Stimulated activated CD8-positive, alpha-beta memory T cell treated with anti-CD3 and anti-CD28 coated beads, Interleukin-12 subunit alpha, Interleukin-12 subunit beta, amount 100 ng/mL, for 24 hours (primary cell): ENCODE results near the gene SLC30A3.

ENCODE experiments used
- DNase-seq: peaks from one replicate; pipeline ENCODE4 v3.0.0-alpha.2; 2020; ENCODE audit errors: extremely low read depth

Gene SLC30A3

DNA sequence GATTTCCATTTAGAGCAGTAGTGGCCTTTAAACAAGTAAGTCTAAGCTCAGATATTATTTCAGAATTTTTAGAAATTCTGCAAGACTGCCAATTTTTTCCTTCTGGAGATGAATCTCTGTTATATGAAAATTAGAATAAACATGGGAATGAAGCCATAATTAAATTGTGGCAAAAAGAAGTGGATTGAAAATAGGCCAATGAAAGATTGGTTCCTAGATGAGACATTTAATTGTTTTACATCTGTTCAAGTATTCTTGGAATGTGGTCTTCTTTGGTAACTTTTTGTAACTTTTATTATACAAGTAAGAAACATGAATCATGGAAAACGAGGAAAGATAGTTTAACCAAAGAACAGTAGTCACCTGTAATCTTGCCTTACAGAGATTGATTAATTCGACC lies 35.3 kb downstream of the SLC30A3 start:
- DNase-seq = no peak

DNA sequence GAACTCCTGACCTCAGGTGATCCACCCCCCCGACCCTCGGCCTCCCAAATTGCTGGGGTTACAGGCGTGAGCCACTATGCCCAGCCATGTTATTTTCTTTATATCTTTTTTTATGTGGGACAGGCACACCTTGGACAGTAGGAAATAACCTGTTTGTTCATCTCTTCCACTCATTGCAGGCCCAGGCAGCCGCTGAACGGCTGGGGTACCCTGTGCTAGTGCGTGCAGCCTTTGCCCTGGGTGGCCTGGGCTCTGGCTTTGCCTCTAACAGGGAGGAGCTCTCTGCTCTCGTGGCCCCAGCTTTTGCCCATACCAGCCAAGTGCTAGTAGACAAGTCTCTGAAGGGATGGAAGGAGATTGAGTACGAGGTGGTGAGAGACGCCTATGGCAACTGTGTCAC lies 37.3 kb downstream of the SLC30A3 start:
- DNase-seq = no peak

DNA sequence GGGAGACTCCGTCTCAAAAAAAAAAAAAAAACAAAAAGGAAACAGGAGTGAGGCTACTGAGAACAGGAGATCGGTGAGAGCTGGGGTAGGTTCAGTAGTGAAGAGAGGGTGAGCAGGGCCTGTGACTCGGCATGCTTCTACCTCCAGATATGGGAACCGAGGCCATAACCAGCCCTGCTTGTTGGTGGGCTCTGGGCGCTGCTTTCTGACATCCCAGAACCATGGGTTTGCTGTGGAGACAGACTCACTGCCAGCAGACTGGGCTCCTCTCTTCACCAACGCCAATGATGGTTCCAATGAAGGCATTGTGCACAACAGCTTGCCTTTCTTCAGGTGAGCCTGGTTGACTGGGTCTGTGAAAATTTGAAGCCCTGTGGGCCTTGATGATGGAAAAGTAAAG lies 39.4 kb downstream of the SLC30A3 start:
- no peak for DNase-seq

DNA sequence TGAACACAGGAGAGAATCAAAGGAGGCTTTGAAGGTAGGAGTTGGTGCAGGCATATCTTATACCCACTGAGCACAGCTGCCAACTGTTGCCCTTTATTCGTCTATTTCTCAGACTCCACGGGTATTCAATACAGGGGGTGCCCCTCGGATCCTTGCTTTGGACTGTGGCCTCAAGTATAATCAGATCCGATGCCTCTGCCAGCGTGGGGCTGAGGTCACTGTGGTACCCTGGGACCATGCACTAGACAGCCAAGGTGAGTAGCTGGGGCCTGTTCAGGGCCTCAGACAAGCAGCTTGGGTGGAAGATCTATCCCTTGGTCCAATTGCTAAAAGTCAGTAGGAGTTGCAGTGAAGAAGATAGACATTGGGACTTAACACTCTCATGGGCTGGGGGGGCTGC lies 40.4 kb downstream of the SLC30A3 start:
- no peak for DNase-seq

DNA sequence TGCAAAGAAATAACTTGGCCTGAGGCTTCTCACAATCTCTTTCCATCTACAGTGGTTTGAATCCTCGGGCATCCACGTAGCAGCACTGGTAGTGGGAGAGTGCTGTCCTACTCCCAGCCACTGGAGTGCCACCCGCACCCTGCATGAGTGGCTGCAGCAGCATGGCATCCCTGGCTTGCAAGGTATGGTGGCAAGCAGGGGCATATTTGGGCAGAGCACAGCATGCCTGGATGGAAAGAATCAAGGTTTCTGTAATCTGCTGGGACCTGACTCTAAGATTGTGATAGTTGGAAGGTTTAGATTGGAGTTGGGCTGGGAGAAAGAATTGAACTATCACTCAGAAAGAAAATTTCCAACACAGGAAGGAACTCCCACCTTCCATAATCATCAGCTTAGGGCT lies 41.7 kb downstream of the SLC30A3 start:
- DNase-seq = no peak

DNA sequence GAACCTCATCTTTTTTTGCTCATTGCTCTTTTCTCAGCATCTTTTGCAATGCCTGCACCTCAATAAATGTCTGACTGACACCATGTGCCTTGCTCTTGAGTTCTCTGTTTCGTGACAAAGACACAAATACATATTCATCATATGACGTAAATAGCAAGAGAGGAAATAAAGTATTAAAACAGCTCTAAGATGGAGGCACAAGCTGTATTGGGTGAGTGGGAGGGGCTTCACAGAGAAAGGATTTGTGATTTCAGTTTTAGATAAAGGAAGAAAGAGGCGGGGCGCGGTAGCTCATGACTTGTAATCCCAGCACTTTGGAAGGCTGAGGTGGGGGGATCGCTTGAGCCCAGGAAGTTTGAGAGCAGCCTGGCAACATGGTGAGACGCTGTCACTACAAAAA lies 42.8 kb downstream of the SLC30A3 start:
- DNase-seq = no peak

DNA sequence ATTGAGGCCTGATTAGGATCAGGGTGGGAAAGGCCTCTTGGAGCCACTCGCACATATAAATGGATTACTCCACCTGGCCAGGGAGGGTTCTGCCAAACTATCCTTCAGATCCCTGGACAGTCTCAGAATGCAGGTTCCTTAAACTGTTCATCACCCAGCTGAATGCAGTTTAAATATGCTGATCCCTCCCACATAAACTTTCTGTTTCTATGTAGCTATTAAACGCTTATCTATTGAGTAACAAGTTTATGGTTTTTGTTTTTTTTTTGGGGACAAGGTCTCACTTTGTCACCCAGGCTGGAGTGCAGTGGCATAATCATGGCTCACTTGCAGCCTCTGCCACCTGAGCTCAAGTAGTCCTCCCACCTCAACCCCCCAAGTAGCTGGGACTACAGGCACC lies 43.8 kb downstream of the SLC30A3 start:
- no peak for DNase-seq

DNA sequence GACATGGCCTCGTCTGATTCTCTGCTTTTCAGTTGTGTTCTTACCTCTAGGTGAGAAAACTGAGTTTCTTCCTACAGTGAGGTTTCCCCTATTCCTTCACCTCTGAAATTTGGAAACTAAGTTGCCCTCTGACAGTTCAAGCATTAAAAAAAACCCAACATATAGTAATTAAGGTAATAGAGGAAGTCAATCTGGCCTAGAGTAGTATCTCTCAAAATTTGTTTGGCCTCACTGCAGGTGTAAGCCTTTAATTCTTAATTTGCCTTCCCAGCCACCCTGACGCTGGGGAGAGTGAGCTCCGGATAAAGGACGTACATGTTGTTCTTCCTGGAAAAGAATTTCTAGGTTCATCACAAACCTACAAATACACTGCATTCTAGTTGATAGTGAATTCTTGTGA lies 44.2 kb downstream of the SLC30A3 start:
- no peak for DNase-seq

DNA sequence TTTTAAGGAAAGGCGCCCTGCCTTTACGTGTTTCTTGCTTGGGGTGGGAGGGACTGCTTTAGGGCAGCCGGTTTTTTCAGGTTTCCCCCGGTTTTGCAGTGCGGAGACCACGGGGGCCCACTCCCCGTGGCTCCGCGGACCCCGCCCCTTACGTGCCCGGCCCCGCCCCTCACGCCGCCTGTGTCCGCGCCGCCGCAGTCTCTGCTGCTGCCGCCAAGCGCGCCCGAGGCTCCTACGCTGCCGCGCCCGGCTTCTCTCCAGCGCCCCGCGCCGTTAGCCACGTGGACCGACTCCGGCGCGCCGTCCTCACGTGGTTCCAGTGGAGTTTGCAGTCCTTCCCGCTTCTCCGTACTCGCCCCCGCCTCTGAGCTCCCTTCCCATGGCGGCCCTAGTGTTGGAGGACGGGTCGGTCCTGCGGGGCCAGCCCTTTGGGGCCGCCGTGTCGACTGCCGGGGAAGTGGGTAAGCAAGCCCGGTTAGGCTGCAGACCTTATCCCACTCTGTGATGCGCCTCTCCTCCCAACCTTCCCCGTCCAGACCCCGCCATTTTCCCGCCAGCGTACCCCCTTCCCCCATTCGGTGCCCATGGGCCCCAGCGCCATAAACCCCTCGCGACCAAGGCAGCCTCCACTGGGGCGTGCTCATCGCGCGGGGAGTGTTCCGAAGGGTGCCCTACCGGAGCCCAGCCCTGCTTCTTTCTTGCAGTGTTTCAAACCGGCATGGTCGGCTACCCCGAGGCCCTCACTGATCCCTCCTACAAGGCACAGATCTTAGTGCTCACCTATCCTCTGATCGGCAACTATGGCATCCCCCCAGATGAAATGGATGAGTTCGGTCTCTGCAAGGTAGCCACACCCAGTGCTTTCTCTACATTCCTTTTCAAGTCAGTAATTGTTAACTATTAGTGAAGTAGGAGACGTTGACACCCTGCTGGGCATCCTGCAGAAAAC lies 45.4 kb downstream of the SLC30A3 start, which contains the start of gene CAD:
Gene CAD (plus strand): TSS at position 197 of the 949 bp plus-strand sequence. CDS start 183 bp downstream, at position 380.
- DNase-seq = peak; percentile 76

DNA sequence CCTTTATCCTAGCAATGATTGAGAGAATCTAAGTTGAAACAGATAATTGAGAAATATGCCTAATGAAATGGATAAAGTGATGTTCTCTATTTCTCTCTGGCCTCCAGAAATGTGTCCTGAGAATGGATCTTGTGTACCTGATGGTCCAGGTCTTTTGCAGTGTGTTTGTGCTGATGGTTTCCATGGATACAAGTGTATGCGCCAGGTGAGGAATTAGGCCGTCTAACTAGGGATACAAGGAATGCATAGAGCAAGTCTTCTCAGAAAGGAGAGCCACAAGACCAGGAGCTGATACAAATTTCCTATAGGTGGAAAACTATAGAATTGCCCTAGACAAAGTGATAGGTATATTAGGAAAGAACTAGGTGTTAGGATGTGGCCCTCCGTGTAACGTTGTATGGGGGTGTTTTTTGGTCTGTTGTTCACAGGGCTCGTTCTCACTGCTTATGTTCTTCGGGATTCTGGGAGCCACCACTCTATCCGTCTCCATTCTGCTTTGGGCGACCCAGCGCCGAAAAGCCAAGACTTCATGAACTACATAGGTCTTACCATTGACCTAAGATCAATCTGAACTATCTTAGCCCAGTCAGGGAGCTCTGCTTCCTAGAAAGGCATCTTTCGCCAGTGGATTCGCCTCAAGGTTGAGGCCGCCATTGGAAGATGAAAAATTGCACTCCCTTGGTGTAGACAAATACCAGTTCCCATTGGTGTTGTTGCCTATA lies 46.3 kb downstream of the SLC30A3 start:
- no peak for DNase-seq

DNA sequence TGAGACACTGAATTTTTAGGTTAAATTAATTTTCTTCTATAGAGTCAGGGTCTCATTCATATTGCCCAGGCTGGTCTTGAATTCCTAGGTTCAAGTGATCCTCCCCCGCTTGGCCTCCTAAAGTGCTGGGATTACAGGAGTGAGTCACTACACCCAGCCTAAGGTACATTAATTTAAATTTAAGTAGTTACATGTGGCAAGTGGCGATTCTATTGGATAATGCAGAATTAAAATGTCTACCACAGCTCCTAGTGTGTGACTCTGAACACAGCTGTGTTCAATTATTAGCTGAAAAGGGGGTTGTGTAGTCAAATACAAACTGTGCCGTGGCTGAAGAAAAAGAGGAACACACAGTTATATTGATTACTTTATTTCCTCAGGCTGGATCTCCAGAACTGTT lies 47.9 kb downstream of the SLC30A3 start:
- no peak for DNase-seq

DNA sequence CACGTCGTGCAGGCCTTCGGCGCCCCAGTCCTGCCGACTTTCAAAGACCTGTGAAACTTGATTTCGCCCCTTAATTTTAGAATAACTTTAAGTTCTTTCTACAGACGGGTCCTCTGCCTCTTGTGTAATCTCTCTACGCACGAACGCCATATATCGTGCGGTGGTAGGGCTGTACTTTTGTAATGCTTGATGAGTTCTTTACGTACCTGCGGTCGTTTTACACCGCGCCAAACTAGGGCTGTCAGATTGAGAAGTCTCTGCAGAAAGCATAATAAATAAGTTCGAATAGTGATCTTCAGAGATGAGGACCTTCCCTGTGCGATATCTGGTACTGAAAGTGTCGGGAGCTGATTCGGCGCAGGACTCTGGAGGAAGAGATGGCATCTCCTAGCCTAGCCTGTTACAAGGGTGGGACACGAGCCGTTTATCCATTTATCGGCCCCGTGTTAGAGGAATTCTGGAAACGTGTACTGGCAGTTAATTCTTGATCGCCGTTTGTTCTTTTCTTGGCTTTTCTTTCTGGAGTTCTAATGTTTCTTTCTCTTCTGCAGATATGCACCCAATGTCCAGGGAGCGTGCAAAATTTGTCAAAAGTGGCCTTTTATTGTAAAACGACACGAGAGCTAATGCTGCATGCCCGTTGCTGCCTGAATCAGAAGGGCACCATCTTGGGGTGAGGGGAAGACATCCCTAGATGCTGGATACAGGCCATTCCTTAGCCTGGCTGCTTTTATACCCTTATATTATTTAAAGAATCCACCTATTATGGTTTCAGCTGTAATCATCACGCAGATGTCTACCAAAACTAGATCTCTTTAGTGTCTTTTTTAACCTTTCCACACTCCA lies 50.0 kb downstream of the SLC30A3 start:
- no peak for DNase-seq

DNA sequence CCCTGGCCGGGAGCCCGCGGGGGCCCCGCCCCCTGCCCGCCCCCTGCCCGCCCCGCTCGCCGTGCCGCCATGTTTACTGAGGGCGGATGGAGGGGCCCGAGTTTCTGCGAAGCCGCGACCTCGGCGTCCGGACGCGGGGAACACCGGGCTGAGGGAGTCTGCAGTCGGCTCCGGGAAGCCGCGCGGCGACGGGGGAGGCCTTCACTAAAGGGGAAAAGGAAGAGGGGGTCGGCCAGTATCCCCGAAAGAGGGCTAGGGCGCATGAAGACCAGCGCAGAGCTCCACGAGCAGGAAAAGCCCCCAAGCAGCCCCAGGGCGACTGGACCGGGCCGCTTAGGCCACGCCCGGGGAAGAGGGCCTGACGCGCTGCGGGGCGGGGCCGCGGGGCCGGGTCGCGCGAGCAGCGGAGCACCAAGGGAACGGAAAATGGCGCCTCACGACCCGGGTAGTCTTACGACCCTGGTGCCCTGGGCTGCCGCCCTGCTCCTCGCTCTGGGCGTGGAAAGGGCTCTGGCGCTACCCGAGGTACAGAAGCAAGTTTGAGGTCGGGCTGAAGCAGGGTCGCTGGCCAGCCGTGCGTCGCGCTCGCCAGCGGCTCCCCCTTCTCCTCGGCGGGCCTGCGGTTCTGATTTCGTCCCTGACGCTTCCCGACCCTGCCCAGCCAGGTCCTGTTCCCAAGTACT lies 50.8 kb downstream of the SLC30A3 start, which contains the start of the genes ATRAID and SLC5A6:
Gene ATRAID (plus strand): TSS at position 99 of the 683 bp plus-strand sequence. CDS start 328 bp downstream, at position 427.
Gene SLC5A6 (minus strand): TSS at position 326 of the 683 bp plus-strand sequence. CDS start 4,618 bp downstream, outside the sequence.
- peak; percentile 73 for DNase-seq

DNA sequence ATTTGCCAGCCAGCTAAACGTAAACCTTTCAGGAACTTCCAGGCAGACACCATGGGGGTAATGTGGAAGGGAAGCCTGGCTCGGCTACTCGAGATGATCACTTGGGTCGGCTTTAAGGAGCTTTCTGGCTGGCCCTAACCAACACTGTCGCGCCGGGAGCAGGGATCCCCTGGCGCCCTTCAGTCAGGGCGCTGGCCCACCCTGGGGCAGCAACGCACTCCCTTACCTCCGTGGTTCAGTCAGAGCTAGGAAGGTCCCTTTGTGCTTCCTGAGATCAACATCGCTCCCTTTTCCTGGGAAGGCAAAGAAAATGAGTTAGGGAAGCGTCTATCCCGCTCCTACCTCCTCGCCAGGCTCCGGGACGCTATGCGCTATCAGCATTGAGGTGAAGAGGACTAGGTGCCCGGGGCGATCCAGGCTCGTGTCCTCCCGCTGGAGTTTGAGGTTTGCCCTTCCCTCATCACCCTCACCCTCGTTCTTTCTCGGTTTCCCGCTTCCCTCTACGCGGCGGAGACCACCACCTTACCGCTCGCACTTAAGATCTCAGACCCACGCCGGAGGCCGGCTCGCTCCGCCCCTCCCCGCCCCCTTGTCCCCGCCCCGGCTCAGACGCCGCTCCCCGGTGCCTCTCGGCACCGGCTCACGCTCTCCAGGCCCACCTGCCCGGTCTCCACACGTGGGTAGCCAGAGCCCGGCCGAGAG lies 51.5 kb downstream of the SLC30A3 start:
- DNase-seq = no peak

DNA sequence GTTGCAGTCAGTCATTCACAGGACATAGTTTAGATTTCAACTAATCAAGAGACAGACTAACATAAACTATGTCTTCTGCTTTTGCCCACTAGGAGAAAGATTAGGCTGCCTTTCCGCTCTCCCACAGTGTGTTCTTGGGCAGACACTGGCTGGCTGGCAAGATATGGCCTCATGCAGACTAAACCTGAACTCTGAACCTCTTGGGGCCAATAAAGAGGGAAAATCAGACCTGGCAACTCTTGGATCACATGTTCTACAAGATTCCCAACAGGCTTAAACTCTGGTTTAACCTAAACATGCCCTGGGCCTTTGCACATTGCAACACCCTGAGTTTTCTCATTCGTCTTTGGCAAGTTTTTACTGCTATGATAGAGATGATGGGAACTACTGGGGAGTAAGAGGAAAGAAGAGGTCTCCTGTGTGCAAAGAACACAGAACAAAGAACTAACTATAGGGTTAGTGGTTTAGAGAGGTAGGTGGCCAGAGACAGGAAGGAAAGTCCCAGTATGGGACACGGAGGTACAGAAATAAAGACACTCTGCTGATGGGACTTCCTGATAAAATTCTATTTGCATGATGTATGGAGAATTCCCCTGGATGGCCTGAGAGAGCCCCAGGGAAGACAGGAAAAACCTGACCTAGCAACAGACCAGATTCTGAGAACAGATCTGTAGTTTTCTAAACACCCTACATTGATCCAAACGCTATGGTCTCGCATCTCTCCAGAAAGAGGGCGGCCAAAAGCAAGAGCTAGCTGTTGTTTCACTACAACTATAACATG lies 53.0 kb downstream of the SLC30A3 start:
- DNase-seq = no peak

DNA sequence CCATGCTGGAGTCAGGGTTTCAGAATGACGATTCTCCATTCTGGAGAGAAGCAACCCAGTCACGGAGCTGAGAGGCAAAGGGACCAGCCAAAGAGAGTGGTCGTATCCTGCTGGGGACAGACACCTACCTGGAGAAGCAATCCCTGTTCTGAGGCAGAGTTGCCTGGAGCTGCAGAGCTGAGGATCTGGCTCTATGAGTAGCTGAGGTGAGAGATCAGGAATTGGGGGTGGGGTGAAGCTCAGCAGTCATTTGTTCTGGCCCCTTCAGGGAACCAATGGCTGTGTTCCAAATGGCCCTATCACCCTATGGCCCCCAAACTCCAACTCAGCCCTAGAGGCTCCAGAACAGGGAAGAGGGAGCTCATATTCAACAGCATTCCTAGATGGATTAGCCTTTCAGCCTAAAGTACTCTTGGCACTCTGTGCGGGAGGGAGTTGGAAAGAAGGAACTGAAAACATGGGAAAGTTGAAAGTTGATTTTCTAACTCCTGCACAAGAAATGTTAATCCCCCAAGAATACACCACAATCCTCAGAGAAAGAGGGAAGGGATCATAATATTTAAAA lies 54.3 kb downstream of the SLC30A3 start:
- DNase-seq = no peak

DNA sequence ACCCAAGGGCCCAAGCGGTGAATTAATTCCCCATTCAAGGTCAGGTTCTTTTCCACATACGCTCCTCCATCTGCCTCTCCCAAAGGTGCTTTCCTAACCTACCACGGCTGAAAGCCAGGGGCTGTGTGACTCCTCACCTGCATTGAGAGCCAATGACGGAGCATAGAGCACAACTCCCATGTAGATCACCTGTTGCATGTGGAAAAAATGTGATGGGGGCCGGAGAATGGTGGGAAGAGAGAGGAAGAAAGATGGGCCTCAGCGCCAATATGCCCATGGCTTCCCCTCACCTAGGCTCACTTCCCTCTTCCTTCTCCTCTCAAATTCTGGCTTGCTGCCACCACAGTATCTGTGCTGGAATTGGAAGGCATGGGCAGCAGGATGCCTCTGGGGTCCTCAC lies 56.5 kb downstream of the SLC30A3 start:
- DNase-seq = no peak

DNA sequence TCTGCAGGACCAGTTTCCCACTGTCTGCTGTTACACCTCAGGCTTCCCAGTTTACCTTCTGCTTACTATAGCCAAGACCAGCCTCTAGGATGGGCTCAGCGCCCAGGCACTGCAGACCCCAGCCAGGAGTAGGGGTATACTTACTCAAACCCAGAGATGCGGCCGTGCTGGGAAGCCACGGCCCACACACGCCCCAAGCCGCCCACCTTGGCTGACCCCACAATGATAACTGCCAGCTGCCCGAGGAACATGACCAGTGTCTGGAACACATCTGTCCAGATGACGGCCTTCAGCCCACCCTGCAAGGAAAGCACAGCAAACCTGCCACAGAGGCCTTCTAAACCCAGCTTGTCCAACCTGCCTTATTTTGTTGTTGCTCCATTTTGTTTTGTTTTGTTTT lies 57.6 kb downstream of the SLC30A3 start:
- DNase-seq = no peak

DNA sequence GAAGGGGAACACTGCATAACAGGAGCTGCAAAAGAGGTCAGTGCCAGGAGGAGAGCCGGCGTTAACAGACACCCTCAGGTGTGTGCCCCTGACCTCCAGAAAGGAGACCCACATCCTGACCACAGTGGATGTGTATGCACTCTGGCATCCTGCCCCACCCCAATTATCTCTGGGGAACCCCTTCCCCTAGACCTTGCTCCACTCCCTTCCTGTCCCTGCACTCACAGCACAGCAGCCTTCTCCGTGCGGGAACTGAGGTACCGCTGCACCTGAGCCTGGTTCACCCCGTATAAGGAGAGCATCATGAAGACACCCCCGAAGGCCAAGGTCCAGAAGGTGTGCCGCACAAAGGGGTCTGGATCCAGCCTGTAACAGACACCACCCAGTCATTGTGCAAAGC lies 58.3 kb downstream of the SLC30A3 start:
- DNase-seq = no peak
